SK-N-MC (cell line): ENCODE results near the gene UNC5CL.
"Not testable (repeated sequence)": the region's sequence is repeated elsewhere in the genome, so short reads cannot be mapped to it uniquely, and the experiment has no call there.

ENCODE experiments used
- DNase-seq: peaks from one replicate; pipeline ENCODE4 v3.0.0-alpha.2; 2011; ENCODE audit warnings: low read depth, low spot score
- H3K27ac ChIP-seq: fragments of 200-600 bp; sonication (generic); 2 replicates; pipeline ENCODE4 v1.5.1; 2016; ENCODE audit warnings: mixed run types
- H3K36me3 ChIP-seq: fragments of 200-600 bp; sonication (generic); 2 replicates; pipeline ENCODE4 v1.6.1; 2017; ENCODE audit warnings: antibody characterized with exemption, low read length, mixed read lengths; ENCODE audit not compliant: insufficient read depth
- H3K4me3 ChIP-seq: fragments of 200-600 bp; sonication (generic); 2 replicates; pipeline ENCODE4 v1.5.1; 2016
- H3K9ac ChIP-seq: fragments of 200-600 bp; sonication (generic); 2 replicates; pipeline ENCODE4 v1.8.0; 2017; ENCODE audit warnings: mixed run types, mixed read lengths; ENCODE audit not compliant: insufficient read length
- H3K9me3 ChIP-seq: fragments of 200-600 bp; sonication (generic); 2 replicates; pipeline ENCODE4 v1.6.1; 2017; ENCODE audit warnings: low read depth, mild to moderate bottlenecking, antibody characterized with exemption, low read length, moderate library complexity, mixed read lengths
- EZH2 ChIP-seq: fragments of 200-600 bp; sonication (generic); IDR thresholded peaks from one replicate; pipeline ENCODE4 v1.6.1; 2017; ENCODE audit warnings: antibody characterized with exemption
- FOXP2 ChIP-seq: optimal IDR thresholded peaks from 2 replicates; pipeline ENCODE3; 2011; ENCODE audit warnings: mild to moderate bottlenecking, moderate library complexity; ENCODE audit not compliant: insufficient read depth; ENCODE audit errors: extremely low read length, control extremely low read depth
- POLR2AphosphoS5 ChIP-seq: IDR thresholded peaks from 2 replicates; pipeline ENCODE4 v1.6.1; 2012; ENCODE audit warnings: mild to moderate bottlenecking, low read depth, low read length, borderline replicate concordance

UNC5CL gene

DNA sequence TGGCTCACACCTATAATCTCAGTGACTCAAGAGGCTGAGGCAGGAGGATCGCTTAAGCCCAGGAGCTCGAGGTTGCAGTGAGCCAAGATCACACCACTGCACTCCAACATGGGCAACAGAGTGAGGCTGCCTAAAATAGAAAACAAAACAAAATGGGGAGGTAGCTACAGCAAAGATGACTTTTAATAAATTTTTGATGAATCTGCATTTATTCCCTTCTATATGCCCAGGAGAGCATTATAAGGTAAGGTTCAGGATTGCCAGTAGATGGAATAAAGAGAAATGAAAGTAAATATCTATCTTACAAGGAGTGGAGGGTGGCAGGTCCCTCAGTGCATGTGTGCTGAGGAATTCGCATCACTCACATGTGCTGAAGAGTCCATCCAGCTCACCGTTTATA is 24.2 kb downstream of the UNC5CL start:
- Histone ChIP-seq H3K36me3 (no peaks in the 10 kb centered on the region), H3K9ac (no peak overlapping the region), H3K9me3 (no peaks in the 10 kb centered on the region), H3K27ac (no peak overlapping the region), H3K4me3 (no peak overlapping the region)
- DNase-seq = no peak
- TF ChIP-seq POLR2AphosphoS5 (no peak), EZH2 (no peak), FOXP2 (no peak)

DNA sequence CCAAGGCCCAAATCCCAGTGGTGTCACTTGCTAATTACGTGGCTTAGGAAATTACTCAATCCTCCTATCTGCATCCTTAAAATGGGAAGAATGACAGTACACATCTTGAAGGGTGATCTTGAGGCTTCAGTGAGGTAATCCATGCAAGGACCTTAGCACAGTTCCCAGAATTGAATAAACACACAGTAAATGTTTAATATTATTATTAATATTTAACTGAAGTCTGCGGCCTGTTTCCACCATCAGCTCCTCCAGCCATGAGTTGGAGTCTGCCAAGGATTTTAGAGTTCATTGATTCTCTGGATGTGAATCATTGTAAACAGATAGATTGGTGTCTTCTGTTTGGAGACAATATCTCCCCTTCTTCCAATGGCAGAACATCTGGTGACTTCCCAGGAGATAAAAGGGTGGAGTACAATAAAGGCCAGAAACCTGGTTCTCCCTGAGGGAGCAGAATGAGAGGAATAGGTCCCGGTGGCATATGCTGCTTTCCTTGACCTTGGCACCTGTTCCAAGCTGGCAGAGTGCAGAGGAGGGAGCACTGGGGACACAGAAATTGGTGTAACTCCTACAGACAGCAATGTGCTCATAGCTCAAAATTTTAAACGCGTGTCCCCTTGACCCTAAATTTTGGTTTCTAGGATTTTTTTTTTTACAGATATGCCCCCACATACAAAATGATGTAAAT is 25.4 kb downstream of the UNC5CL start:
- no peak for DNase-seq
- no peaks in the 10 kb centered on the region for H3K9me3 ChIP-seq
- H3K4me3 ChIP-seq = no peak overlapping the region
- H3K36me3 ChIP-seq = no peaks in the 10 kb centered on the region
- no peak overlapping the region for H3K9ac ChIP-seq
- H3K27ac ChIP-seq = no peak overlapping the region
- TF ChIP-seq FOXP2 = no peak
- no peak for TF ChIP-seq POLR2AphosphoS5

DNA sequence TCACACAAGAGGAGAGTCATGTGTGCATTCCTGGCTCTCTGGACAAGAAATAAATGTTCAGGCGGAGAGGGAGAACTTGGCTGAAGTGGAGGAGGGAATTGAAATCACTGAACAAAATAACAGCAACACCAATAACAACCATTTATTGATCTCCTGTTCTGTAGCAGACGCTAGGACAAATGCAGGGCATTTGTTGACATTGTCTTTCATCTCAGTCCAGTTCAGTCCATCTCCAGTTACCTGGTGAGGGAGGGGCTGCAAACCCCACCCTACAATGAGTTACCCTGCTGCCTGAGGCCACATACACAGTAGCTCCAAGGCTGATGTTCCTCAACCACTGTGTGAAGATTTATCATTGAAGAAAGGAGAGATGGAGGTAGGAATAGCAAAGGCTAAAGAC is 27.3 kb downstream of the UNC5CL start:
- DNase-seq = no peak
- Histone ChIP-seq H3K4me3 (no peak overlapping the region), H3K9ac (no peak overlapping the region), H3K9me3 (no peaks in the 10 kb centered on the region), H3K27ac (no peak overlapping the region), H3K36me3 (no peaks in the 10 kb centered on the region)
- no peak for TF ChIP-seq EZH2
- TF ChIP-seq POLR2AphosphoS5 = no peak
- no peak for TF ChIP-seq FOXP2

- no peak for DNase-seq
Observed at GRCh38 chr6:41009669-41010068, 29.4 kb downstream of the UNC5CL start.

GRCh38 chr6:41008011-41008410 is 31.0 kb downstream of the UNC5CL start:
- H3K4me3 ChIP-seq = no peak overlapping the region
- no peak overlapping the region for H3K9ac ChIP-seq
- H3K9me3 ChIP-seq = no peaks in the 10 kb centered on the region
- DNase-seq = no peak
- no peak overlapping the region for H3K27ac ChIP-seq
- TF ChIP-seq EZH2 (no peak), FOXP2 (no peak), POLR2AphosphoS5 (no peak)
- no peaks in the 10 kb centered on the region for H3K36me3 ChIP-seq

More at GRCh38 chr6:41009669-41010068, 29.4 kb downstream of the UNC5CL start:
- H3K27ac ChIP-seq = no peak overlapping the region
- TF ChIP-seq POLR2AphosphoS5 (no peak), FOXP2 (no peak), EZH2 (no peak)
- H3K4me3 ChIP-seq = no peak overlapping the region
- H3K9me3 ChIP-seq = no peaks in the 10 kb centered on the region
- no peak overlapping the region for H3K9ac ChIP-seq
- no peaks in the 10 kb centered on the region for H3K36me3 ChIP-seq

GRCh38 chr6:41006980-41007379 is 32.0 kb downstream of the UNC5CL start:
- not testable (repeated sequence) for H3K9me3 ChIP-seq, H3K4me3 ChIP-seq, DNase-seq, H3K9ac ChIP-seq, H3K36me3 ChIP-seq, H3K27ac ChIP-seq

- not testable (repeated sequence) for H3K36me3 ChIP-seq, H3K9me3 ChIP-seq, H3K4me3 ChIP-seq, H3K27ac ChIP-seq, H3K9ac ChIP-seq, DNase-seq
Observed at GRCh38 chr6:41006217-41006616, 32.8 kb downstream of the UNC5CL start.

DNA sequence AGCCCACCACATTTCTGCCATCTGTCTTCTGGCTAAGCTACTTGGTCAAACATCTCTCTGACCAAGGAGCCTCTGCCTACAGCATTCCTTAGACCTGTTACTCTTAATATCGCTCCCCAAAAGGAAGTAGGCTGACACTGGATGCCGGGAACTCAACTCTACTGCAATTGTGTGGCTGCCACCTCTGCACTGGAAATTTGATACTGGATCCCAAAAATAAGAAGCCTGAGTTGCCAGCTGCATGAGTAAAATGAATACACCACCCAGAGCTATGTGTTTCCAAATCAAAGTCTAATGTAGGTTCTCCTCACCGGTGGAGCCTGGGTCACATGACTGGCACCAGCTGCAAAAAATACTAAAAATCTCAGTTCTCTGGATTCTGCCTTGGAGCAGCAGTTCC is 36.9 kb downstream of the UNC5CL start:
- no peak overlapping the region for H3K4me3 ChIP-seq
- no peak overlapping the region for H3K9ac ChIP-seq
- H3K9me3 ChIP-seq = no peaks in the 10 kb centered on the region
- no peak overlapping the region for H3K27ac ChIP-seq
- no peak for TF ChIP-seq FOXP2
- TF ChIP-seq EZH2 = no peak
- TF ChIP-seq POLR2AphosphoS5 = no peak
- no peaks in the 10 kb centered on the region for H3K36me3 ChIP-seq
- DNase-seq = no peak

GRCh38 chr6:41000248-41000647 is 38.8 kb downstream of the UNC5CL start:
- Histone ChIP-seq H3K9ac (no peak overlapping the region), H3K4me3 (no peak overlapping the region), H3K9me3 (no peaks in the 10 kb centered on the region), H3K27ac (no peak overlapping the region), H3K36me3 (no peaks in the 10 kb centered on the region)
- no peak for DNase-seq
- no peak for TF ChIP-seq EZH2
- no peak for TF ChIP-seq POLR2AphosphoS5
- no peak for TF ChIP-seq FOXP2
